Activated gamma-delta T cell treated with Interleukin-2 at 50 U/mL for 16 hours (primary cell): ENCODE results near the gene VEZT.
"Not testable (repeated sequence)": the region's sequence is repeated elsewhere in the genome, so short reads cannot be mapped to it uniquely, and the experiment has no call there.

Source experiments
- DNase-seq: peaks from one replicate; pipeline ENCODE4 v3.0.0-alpha.2; 2020

The VEZT gene

GRCh38 chr12:95262808-95263207 lies 45.2 kb downstream of the VEZT start:
- no peak for DNase-seq

- DNase-seq: no peak
Observed at GRCh38 chr12:95265765-95266164, 48.2 kb downstream of the VEZT start.

- DNase-seq: no peak
Observed at GRCh38 chr12:95266254-95266653, 48.6 kb downstream of the VEZT start.

GRCh38 chr12:95269892-95270291 lies 52.3 kb downstream of the VEZT start:
- no peak for DNase-seq

DNA sequence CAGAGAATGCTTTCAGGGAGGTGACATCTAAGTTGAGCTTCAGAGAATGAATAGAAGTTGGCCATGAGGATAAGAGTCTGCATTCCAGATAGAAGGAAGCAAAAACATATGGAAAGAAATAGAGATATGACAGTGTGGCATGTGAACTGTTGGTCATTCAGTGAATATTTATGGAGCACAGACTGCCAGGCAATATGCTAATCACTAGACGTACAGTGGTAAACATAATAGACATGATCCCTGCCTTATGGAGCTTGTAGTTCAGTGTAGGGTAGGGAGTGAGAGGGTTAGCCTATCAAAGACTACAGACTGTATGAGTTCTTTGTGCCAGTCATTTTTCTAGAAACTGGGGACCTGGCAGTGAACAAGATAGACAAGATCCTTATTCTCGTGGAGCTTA lies 53.9 kb downstream of the VEZT start:
- DNase-seq: no peak

- no peak for DNase-seq
Observed at GRCh38 chr12:95277139-95277538, 59.5 kb downstream of the VEZT start.

- DNase-seq: no peak
Observed at GRCh38 chr12:95279856-95280255, 62.2 kb downstream of the VEZT start.

DNA sequence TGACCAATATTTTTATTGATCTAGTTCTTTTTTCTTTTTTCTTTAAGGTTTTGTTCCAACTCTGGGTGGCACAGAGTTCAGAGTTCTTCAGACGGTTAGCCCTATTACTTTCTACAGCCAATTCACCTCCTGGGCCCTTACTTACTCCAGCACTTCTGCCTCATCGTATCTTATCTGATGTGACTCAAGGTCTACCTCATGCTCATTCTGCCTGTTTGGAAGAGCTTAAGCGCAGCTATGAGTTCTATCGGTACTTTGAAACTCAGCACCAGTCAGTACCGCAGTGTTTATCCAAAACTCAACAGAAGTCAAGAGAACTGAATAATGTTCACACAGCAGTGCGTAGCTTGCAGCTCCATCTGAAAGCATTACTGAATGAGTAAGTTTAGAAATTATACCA lies 64.7 kb downstream of the VEZT start:
- DNase-seq: no peak

DNA sequence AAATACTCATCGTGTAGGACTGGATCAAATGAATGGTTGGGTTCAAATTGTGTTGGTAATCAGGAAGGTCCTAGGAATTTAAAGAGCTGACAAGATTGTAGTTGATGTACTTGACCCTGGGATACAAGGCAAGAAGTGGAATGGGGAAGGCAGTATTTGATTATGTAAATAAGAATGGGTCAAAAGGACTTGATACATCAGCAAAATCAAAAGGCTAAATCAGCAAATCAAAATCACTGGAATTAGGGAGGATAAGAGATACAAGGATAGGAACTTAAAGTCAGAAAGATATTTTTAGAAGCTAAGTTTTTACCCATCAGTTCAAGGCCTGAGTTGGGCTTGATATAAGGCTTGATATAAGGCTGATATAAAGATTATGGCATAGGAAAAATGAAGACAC lies 65.8 kb downstream of the VEZT start:
- DNase-seq: no peak

DNA sequence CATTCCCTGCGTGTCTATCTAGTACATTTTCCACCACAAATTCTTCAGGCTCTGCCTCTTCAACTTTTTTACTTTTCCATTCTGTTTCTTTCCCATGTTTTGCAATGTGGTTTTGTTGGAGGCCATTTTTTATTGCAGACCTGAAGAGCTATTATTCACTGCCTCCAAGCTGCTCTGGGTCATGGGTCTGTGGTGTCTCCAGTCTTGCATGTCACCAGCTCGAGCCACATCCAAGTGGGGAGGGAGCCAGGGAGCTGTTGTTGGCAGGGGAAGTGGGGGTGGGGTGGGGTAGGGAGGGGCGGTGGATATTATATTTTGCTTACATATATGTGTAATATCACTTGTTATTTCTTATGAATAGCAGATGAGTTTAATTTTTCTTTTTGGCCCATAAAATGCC lies 69.1 kb downstream of the VEZT start:
- DNase-seq: no peak

DNA sequence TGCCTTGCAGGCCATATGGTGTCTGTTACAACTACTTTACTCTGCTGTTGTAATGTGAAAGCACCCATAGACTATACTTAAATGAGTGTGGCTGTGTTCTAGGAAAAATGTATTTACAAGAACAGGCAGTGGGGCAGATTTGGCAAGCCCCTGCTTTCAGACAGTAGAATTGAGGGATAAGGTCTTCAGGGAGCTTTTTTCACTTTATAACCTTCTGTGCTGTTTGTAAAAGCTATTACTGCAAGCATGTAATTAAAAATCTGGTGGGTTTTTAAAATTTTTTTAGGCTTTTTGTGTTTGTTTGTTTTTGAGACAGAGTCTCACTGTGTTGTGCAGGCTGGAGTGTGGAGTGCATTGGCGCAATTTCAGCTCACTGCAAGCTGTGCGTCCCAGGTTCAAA lies 73.9 kb downstream of the VEZT start:
- no peak for DNase-seq

DNA sequence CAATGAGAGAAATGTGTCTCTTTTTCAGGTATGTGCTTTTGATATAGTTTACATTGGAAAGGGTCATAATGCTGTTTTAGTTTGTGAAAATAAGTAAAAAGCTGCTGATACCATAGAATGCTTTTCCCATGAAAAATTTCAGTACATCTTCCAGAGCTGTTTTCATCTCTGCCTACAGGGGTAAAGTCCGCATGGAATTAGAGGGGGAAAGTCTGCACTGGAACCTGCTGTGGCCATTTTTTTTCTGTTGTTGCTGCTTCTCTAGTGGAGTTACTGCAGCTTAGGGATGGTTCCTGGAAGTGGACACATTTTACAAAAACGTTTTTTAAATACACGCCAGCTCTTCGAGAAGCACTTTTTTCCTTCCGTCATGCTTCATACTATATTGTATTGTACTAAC lies 81.3 kb downstream of the VEZT start:
- DNase-seq: no peak

DNA sequence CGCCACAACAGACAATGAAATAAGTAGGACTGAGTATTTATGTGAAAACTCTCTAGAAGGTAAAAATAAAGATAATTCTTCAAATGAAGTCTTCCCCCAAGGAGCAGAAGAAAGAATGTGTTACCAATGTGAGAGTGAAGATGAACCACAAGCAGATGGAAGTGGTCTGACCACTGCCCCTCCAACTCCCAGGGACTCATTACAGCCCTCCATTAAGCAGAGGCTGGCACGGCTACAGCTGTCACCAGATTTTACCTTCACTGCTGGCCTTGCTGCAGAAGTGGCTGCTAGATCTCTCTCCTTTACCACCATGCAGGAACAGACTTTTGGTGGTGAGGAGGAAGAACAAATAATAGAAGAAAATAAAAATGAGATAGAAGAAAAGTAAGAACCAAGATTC lies 82.7 kb downstream of the VEZT start:
- no peak for DNase-seq

DNA sequence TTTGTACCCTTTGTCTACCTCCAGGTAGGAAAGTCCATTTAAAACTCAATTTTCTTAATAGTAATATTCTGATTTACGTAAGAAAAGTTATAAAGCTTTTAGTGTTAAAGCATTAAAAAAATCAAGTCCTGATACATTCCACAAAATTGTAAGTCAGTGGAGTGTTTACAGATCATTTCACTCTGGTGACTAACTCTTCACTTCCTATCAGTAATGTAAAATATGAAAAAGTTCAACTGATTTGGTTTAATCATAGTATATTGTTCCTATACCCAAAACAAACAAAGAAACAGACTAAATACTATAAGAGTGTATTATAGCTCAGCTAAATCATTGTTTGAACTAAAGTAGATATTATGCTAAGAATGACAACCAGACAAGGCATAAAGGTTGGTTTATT lies 85.9 kb downstream of the VEZT start:
- no peak for DNase-seq

- no peak for DNase-seq
Observed at GRCh38 chr12:95304673-95305198, 87.1 kb downstream of the VEZT start.

DNA sequence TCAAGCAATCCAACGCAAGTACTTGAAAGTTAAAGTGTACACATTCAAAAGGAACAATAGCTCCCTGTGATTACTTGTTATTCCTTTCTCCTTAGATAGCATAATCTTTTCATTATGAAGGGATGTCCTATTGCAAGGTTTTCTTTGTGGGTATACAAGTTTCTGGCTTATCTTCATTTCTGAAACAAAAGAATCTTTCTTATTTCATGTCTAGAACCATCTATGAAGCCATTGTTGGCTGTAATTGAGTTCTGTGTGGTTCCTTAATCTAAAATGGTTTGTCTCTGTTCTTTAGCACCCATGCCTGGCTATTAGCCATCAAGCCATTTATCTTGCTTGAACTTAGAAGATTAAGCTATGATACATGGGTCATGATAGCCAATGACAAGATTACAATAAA lies 95.0 kb downstream of the VEZT start:
- no peak for DNase-seq

DNA sequence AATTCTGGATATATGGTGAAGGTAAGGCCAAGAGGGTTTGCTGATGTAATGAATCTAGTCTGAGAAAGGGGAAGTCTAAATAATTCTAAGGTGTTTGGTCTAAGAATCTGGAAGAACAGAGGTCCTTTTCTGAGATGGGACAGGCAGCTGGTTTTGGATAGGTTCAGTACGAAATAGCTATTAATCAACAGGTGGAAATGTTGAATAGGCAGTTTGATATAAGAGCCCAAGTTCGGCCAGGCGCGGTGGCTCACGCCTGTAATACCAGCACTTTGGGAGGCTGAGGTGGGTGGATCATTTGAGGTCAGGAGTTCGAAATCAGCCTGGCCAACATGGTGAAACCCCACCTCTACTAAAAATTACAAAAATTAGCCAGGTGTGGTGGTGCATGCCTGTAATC lies 97.1 kb downstream of the VEZT start:
- not testable (repeated sequence) for DNase-seq

- no peak for DNase-seq
Observed at GRCh38 chr12:95316798-95317197, 99.2 kb downstream of the VEZT start.

DNA sequence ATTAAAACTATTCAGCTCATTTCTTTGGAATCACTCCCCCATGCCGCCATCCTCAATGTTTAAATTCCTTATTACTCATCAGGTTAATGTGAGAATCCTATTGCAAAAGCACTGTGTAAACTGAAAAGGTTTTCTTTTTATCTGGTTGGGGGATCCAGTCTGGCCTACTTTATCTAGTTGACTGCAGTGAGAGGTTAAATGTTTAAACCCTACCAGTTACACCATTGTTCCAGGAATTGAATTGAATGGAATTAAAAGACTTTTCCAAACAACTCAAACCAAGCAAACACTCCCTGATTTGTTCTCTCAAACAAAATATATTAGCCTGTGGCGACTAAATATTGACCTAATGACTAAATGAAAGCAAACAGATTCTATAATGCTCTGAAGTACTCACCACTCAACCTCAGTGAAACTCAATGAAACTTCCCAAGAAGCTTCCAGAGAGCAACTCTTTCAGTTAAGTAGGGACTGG lies 100.5 kb downstream of the VEZT start:
- no peak for DNase-seq

DNA sequence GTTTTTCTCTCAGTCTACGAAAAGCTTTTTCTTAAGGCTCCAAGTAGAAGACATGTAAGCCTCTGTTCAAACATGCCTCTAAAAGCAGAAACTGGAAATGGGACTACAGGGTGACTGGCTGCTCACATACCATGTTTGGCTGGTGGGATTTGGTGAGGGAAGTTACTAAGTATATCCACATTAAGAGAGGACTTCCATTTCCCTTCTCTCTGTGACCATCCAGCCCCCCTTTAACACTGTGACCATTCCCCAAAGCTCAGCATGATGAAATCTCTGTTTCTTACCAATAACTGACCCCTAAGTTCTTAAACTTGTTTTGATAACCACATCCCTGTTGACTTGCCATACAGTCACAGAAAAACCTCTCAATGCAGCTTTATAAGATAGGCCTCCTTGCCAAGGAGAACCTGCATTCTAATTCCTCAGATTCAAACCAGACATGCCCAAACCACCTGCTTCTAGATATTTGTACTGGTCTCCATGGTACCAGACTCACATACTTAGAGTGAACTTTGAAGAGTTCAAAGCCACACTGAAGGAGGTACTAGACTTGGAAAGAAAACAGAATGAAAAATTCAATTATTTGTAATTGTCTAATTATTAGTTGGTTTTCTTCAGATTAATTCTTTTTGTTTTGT lies 102.2 kb downstream of the VEZT start:
- DNase-seq: no peak

- no peak for DNase-seq
Observed at GRCh38 chr12:95321516-95322246, 104.1 kb downstream of the VEZT start.

DNA sequence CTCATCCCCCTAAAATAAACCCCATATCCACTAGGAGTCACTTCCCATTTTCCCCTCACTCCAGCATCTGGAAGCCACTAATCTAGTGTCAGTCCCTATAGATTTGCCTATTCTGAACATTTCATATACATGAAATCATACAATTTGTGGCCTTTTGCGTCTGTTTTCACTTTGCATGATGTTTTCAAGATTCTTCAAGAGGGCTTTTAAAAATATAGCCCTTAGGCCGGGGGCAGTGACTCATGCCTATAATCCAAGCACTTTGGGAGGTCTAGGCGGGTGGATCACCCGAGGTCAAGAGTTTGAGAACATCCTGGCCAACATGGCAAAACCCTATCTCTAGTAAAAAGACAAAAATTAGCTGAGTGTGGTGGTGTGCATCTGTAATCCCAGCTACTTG lies 104.7 kb downstream of the VEZT start:
- no peak for DNase-seq

DNA sequence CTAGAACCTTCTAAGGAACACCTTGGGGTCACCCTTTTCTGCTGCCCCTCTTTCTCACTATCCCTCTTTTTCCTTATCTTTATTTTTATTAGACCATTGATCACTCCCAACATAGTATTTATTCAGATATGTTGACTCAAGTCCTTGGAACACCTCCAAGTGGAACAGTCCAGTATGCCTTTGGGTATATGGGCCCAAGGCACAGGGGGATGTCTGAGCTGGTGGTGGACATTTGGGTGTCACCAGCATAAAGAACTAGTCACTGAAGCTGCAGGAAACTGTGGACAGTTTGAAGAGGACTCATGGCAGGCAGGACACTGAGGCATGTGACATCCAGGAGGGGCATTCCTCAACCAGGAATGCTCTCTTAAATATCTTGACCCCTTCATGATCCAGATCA lies 105.6 kb downstream of the VEZT start:
- DNase-seq: no peak

- not testable (repeated sequence) for DNase-seq
Observed at GRCh38 chr12:95324246-95324645, 106.6 kb downstream of the VEZT start.

DNA sequence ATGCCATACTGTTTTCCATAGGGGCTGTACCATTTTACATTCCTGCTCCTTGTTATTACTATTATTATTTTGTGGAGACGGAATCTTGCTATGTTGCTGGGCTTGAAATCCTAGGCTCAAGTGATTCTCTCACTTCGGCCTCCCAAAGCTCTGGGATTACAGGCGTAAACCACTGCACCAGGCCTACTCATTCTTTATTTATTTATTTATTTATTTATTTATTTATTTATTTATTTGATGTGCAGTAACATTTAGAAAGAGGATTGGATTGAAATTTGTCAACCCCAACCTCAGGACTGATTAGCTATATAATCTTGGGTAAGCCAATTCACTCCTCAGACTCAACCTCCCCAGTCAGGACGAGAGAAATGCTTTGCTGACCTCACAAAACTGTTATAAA lies 107.9 kb downstream of the VEZT start:
- no peak for DNase-seq
